ENCODE measurements around the gene CFAP45. TPM values are rescaled to one million over a fixed set of nuclear protein-coding genes. Genes with fewer than 3 reads are reported as not detected.

The CFAP45 gene
- total RNA-seq, 1 experiment from 2014 or later: 0.48 TPM

DNA sequence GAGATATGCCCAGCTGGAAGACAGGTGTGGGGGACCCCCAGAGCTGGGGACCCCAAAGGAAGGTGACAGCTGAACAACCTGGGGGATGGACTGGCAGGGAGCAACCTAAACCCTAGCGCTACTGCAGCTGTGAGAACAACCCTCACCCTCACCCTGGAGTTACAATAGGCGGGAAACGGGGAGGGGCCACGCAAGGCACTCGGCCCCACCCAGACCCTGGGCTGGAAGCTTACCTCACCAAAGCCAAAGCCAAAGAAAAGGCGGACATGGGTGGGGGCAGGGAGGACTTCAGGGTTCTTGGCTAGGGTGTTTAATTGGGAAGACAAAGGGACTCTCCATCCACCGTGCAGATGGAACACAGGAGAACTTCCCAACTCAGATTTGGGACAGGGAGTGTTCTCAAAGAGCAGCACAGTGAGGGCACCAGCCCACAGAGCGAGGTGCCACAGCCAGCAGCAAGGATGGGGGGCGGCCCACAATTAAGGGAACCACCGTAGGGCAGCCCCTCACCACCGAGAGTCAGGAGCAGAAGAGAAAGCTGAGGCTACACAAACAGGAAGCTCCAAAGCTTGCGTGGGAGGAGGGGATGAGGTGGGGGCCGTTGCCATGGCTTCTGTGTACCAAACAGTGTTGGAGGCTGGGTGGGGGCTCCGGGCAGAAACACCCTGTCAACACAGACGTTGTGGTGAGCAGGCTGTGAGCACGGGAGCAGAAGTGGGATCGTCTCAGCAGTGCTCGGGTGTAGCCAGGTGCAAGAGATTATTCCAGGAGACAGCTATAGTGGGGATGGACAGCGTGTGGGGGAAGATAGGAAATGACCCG is 23.4 kb upstream of the CFAP45 start (continued):
- TF ChIP-seq PRDM15 (CRISPR knock-in tag; IDR thresholded peaks at IDR 0.05) (no peak), ZBTB21 (CRISPR knock-in tag; IDR thresholded peaks at IDR 0.05; ENCODE audit: borderline replicate concordance) (no peak), TCF7 (CRISPR knock-in tag; IDR thresholded peaks at IDR 0.05; ENCODE audit: low read depth) (no peak), FOXP4 (CRISPR knock-in tag; IDR thresholded peaks at IDR 0.05) (no peak), ZNF416 (CRISPR knock-in tag; IDR thresholded peaks at IDR 0.05) (no peak), RELA (CRISPR knock-in tag; IDR thresholded peaks at IDR 0.05; ENCODE audit: borderline replicate concordance) (no peak), CBFB (CRISPR knock-in tag; IDR thresholded peaks at IDR 0.05; ENCODE audit: low read depth) (no peak)

GRCh38 chr1:159922511-159923202 is 22.7 kb upstream of the CFAP45 start:
- ATAC-seq (no peak), DNase-seq (ENCODE audit: low spot score) (no peak)
- Mint-ChIP-seq H3K4me1 (peaks cover 29% of the 10 kb centered on the region), H3K9me3 (no peaks in the 10 kb centered on the region), H3K36me3 (peaks cover 13% of the 10 kb centered on the region), H3K27ac (no peak overlapping the region), H3K27me3 (ENCODE audit: low read depth) (peaks cover 18% of the 10 kb centered on the region), H3K4me3 (no peak overlapping the region)
- ChIA-PET CTCF (interaction anchor here (0.7 to 5.9 kb wide), 11 partner anchors 13 to 135 kb away, joined by 3 to 64 read pairs (median 4); no protein-coding TSS in a partner anchor), POLR2A (interaction anchor here (1.3 kb wide), 1 partner anchor 24 kb away, joined by 8 read pairs; no protein-coding TSS in a partner anchor)
- TF ChIP-seq, protein P1, sequence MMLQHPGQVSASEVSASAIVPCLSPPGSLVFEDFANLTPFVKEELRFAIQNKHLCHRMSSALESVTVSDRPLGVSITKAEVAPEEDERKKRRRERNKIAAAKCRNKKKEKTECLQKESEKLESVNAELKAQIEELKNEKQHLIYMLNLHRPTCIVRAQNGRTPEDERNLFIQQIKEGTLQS (CRISPR knock-in tag; conservative IDR thresholded peaks at IDR 0.05): no peak
- TF ChIP-seq E2F1 (CRISPR knock-in tag; IDR thresholded peaks at IDR 0.05) (no peak), ZNF138 (CRISPR knock-in tag; conservative IDR thresholded peaks at IDR 0.05) (no peak), TCF7 (CRISPR knock-in tag; IDR thresholded peaks at IDR 0.05; ENCODE audit: low read depth) (no peak), ARID4B (CRISPR knock-in tag; IDR thresholded peaks at IDR 0.05; ENCODE audit: borderline replicate concordance) (no peak), GRHL2 (CRISPR knock-in tag; IDR thresholded peaks at IDR 0.05; ENCODE audit: insufficient replicate concordance, severe bottlenecking) (no peak), ZNF396 (CRISPR knock-in tag; IDR thresholded peaks at IDR 0.05; ENCODE audit: borderline replicate concordance) (no peak)
- TF ChIP-seq, protein P2, sequence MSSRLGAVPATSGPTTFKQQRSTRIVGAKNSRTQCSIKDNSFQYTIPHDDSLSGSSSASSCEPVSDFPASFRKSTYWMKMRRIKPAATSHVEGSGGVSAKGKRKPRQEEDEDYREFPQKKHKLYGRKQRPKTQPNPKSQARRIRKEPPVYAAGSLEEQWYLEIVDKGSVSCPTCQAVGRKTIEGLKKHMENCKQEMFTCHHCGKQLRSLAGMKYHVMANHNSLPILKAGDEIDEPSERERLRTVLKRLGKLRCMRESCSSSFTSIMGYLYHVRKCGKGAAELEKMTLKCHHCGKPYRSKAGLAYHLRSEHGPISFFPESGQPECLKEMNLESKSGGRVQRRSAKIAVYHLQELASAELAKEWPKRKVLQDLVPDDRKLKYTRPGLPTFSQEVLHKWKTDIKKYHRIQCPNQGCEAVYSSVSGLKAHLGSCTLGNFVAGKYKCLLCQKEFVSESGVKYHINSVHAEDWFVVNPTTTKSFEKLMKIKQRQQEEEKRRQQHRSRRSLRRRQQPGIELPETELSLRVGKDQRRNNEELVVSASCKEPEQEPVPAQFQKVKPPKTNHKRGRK (CRISPR knock-in tag; IDR thresholded peaks at IDR 0.05; ENCODE audit: borderline replicate concordance): no peak
- TF ChIP-seq, protein P3, sequence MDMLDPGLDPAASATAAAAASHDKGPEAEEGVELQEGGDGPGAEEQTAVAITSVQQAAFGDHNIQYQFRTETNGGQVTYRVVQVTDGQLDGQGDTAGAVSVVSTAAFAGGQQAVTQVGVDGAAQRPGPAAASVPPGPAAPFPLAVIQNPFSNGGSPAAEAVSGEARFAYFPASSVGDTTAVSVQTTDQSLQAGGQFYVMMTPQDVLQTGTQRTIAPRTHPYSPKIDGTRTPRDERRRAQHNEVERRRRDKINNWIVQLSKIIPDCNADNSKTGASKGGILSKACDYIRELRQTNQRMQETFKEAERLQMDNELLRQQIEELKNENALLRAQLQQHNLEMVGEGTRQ (CRISPR knock-in tag; IDR thresholded peaks at IDR 0.05): no peak
- TF ChIP-seq, protein P4, sequence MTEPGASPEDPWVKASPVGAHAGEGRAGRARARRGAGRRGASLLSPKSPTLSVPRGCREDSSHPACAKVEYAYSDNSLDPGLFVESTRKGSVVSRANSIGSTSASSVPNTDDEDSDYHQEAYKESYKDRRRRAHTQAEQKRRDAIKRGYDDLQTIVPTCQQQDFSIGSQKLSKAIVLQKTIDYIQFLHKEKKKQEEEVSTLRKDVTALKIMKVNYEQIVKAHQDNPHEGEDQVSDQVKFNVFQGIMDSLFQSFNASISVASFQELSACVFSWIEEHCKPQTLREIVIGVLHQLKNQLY (CRISPR knock-in tag; IDR thresholded peaks at IDR 0.05): no peak
